Upper lobe of right lung (tissue), 1 donor: ENCODE measurements around the gene LY6G6F. TPM values are rescaled to one million over a fixed set of nuclear protein-coding genes. Genes with fewer than 3 reads are reported as not detected.

Source experiments
- ATAC-seq: fragments of 200-7000 bp; cut with Tn5 transposase; one replicate; pipeline ENCODE4 v1.9.1; 2020; ENCODE audit warnings: mild to moderate bottlenecking, moderate library complexity
- DNase-seq: peaks from one replicate; pipeline ENCODE4 v3.0.0-alpha.2; 2020
- H3K27ac ChIP-seq: fragments of 200-600 bp; one replicate; pipeline ENCODE4 v1.8.0; 2022
- H3K27me3 ChIP-seq: fragments of 200-600 bp; one replicate; pipeline ENCODE4 v1.8.0; 2022; ENCODE audit warnings: mild to moderate bottlenecking
- H3K36me3 ChIP-seq: fragments of 200-600 bp; one replicate; pipeline ENCODE4 v1.8.0; 2022
- H3K4me1 ChIP-seq: fragments of 200-600 bp; one replicate; pipeline ENCODE4 v1.8.0; 2022
- H3K4me3 ChIP-seq: fragments of 200-600 bp; one replicate; pipeline ENCODE4 v1.8.0; 2022; ENCODE audit warnings: mild to moderate bottlenecking
- H3K9me3 ChIP-seq: fragments of 200-600 bp; one replicate; pipeline ENCODE4 v1.8.0; 2022
- intact Hi-C: fragments of 100-400 bp; cut with DNase I; formaldehyde crosslinking; loops from one replicate; pipeline ENCODE4 v1.11.0; 2022
- total RNA-seq: library from RNA; stranded (reverse); fragmentation: NEBNext Ultra II Directional; extraction: Animal tissue kit (Norgen Biotek cat#: 25700); gene quantifications from one replicate; pipeline ENCODE4 v1.2.1, GENCODE V29; 2021
- TF ChIP-seq, protein P1 (sequence below): fragments of 200-600 bp; IDR thresholded peaks from one replicate; pipeline ENCODE4 v1.8.0; 2022; ENCODE audit warnings: antibody characterized with exemption
- donor health status: DM: no; HTN: yes; CAD: no; lungs with severe emphysema.

LY6G6F gene
- total RNA-seq, 1 donor from 2014 or later: not detected

DNA sequence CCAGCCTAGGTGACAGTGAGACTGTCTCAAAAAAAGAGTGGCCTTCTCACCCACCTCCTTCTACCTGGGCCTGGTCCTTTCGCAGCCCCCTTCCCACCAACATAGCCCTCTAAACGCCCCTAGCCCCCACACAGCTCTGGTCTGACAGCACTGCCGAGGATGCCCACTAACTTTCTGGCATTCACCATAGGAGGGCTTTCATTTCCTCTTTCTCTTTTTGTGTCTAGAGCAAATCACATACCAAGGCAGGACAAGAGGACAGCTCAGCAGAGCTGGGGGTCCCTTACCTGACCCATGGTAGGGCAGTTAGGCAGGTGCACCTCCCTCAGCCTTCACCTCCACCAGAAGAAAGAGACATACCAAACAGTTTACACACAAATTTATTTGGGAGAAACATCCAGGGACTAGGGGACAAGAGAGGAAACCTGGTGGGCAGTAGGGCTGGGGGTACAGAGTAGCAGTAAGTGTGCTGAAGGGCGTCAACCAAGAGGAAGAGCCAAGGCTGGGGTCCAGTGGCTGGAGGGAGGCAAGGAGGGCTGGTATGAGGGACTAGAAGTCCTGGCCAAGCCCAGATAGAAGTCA, 30.3 kb upstream of the LY6G6F start:
- H3K4me3 ChIP-seq: no peak overlapping the region
- no peak overlapping the region for H3K27ac ChIP-seq
- peaks cover 11% of the 10 kb centered on the region for H3K4me1 ChIP-seq
- no peak for DNase-seq
- intact Hi-C loops: no loop called here
- peaks cover 21% of the 10 kb centered on the region for H3K36me3 ChIP-seq
- no peaks in the 10 kb centered on the region for H3K9me3 ChIP-seq
- no peaks in the 10 kb centered on the region for H3K27me3 ChIP-seq
- no peak for ATAC-seq
- TF ChIP-seq, protein P1, sequence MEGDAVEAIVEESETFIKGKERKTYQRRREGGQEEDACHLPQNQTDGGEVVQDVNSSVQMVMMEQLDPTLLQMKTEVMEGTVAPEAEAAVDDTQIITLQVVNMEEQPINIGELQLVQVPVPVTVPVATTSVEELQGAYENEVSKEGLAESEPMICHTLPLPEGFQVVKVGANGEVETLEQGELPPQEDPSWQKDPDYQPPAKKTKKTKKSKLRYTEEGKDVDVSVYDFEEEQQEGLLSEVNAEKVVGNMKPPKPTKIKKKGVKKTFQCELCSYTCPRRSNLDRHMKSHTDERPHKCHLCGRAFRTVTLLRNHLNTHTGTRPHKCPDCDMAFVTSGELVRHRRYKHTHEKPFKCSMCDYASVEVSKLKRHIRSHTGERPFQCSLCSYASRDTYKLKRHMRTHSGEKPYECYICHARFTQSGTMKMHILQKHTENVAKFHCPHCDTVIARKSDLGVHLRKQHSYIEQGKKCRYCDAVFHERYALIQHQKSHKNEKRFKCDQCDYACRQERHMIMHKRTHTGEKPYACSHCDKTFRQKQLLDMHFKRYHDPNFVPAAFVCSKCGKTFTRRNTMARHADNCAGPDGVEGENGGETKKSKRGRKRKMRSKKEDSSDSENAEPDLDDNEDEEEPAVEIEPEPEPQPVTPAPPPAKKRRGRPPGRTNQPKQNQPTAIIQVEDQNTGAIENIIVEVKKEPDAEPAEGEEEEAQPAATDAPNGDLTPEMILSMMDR: no peak

- intact Hi-C loops: no loop called here
- DNase-seq: no peak
- H3K4me1 ChIP-seq: peaks cover 16% of the 10 kb centered on the region
- peaks cover 16% of the 10 kb centered on the region for H3K36me3 ChIP-seq
- H3K27ac ChIP-seq: no peak overlapping the region
- no peak for ATAC-seq
- no peaks in the 10 kb centered on the region for H3K9me3 ChIP-seq
- TF ChIP-seq, protein P1: no peak
- no peak overlapping the region for H3K4me3 ChIP-seq
- no peaks in the 10 kb centered on the region for H3K27me3 ChIP-seq
Measured at GRCh38 chr6:31676904-31677303, 29.8 kb upstream of the LY6G6F start.

DNA sequence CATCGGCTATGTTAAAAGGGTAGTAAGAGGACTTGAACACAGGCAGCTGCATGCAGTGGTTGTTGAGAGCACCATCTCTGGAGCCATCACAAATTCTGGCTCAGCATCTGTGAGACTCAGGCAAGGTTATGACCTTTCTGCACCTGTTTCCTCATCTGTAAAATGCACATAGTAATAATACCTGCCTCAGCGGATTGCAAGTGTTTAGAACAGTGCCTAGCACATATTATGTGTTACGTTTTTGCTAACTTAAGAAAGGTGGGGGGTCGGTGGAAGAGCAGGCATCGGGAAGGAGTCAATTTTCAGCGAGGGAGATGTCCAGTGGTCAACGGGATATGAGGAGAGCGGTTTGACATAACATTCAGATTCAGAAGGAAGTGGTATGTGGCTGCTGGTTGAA, 28.7 kb upstream of the LY6G6F start:
- H3K9me3 ChIP-seq: no peaks in the 10 kb centered on the region
- intact Hi-C loops: no loop called here
- no peak for DNase-seq
- peaks cover 20% of the 10 kb centered on the region for H3K4me1 ChIP-seq
- peaks cover 5% of the 10 kb centered on the region for H3K36me3 ChIP-seq
- no peak overlapping the region for H3K4me3 ChIP-seq
- no peak overlapping the region for H3K27ac ChIP-seq
- ATAC-seq: no peak
- TF ChIP-seq, protein P1: no peak
- H3K27me3 ChIP-seq: no peaks in the 10 kb centered on the region

DNA sequence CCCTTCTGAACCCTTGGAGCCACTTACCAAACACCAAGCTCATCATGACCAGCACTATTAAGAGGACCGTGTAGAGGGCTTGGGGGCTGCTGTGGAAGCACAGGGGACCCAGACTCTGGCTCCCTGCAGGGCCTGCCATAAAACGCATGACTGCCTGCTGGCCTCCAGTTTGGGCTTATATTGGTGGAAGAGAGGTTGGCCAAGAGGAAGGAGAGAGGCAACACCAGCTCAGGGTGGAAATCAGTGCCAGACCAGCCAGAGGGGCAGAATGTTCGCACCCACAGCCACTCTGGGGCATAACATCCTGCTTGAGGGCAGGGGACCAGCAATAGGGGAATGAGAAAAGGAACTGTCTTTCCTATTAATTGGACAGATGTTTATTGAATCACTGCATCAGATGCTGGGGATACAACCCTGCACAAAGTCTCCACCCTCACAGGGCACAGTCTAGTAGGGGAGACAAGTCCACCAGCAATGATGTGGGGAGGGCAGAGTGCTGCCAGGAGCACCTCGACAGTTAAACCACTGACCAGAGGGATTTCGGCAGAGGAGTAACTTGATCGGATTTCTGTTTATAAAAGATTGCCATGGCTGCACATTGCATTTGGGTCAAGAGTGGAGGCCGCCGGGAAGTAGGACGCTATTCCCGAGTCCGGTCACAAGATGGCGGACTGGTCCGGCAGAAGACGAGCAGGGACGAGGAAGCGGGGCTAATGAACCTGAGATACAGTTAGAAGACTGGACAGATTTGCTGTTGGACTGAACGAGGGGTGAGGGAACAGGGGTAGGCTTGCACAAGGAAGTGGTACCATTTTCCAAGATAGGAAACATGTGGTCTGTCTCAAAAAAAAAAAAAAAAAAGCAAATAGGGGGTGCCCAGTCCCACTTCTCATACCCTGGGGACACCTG, 26.2 kb upstream of the LY6G6F start, which contains the start of gene LY6G5C:
LY6G5C (minus strand) TSS at position 842 of the 909 bp plus-strand sequence; CDS start at position 148, 694 bp downstream.
- peak; percentile 90 for DNase-seq
- H3K27ac ChIP-seq: peak within 1 kb of the TSS; percentile 75
- intact Hi-C loops: no loop called here

DNA sequence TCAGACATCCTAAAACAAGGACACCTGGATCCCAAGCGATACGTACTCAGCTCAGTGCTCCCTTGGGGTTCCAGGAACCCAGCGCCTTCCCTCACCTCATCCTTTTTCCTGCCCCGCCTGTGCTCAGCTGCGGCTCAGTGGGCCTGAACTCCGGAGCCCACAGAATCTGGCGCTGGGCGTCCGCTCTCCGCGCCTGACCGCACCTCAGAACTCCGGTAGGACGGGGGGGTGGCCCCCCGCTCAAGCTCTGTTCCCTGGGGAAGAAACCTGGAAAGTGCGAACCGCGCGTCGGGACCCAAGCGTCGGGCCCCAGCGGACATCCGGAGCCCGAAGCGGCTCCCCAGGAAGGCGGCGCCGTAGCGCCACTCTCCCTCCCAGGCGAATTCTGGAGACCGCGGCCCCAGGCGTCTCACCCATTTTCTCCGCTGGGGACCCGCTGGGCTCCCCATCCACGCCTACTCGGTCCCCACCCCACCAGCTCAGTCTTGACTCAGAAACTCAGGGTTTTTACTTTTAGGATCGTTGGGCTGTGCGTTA, 25.5 kb upstream of the LY6G6F start:
- Histone ChIP-seq H3K27ac (peak overlapping the region; percentile 75), H3K4me1 (peaks cover 21% of the 10 kb centered on the region), H3K4me3 (peak overlapping the region; percentile 71), H3K27me3 (no peaks in the 10 kb centered on the region), H3K36me3 (peaks cover 5% of the 10 kb centered on the region), H3K9me3 (no peaks in the 10 kb centered on the region)
- intact Hi-C loops: no loop called here
- ATAC-seq (peak; percentile 55), DNase-seq (peak; percentile 79)
- TF ChIP-seq, protein P1: no peak

More for the DNA sequence above, 26.2 kb upstream of the LY6G6F start, which contains the start of gene LY6G5C:
- ATAC-seq: peak; percentile 91
- Histone ChIP-seq H3K27me3 (no peaks in the 10 kb centered on the region), H3K4me3 (peak within 1 kb of the TSS; percentile 71), H3K36me3 (no peaks in the 10 kb centered on the region), H3K9me3 (no peaks in the 10 kb centered on the region), H3K4me1 (peaks cover 21% of the 10 kb centered on the region)
- TF ChIP-seq, protein P1: peak; percentile 79
